Bronchial epithelial cell (primary cell): ENCODE data around the gene NTSR1. TPM values are rescaled to one million over a fixed set of nuclear protein-coding genes. Genes with fewer than 3 reads are reported as not detected.

Experiments used
- DNase-seq: peaks from one replicate; pipeline ENCODE4 v3.0.0-alpha.2; 2010; ENCODE audit warnings: low read depth
- FAIRE-seq: peaks from 2 replicates; lab custom pipeline; 2011; peaks lifted over from hg19 to GRCh38; lab: Jason Lieb, UNC
- H3K27me3 ChIP-seq: 2 replicates; pipeline ENCODE4 v1.5.1; 2011; ENCODE audit warnings: low read length; ENCODE audit not compliant: control insufficient read depth, insufficient read depth
- H3K36me3 ChIP-seq: 2 replicates; pipeline ENCODE4 v1.5.1; 2011; ENCODE audit warnings: low read length; ENCODE audit not compliant: control insufficient read depth, insufficient read depth
- H3K4me3 ChIP-seq: 2 replicates; pipeline ENCODE4 v1.5.1; 2011; ENCODE audit warnings: mild to moderate bottlenecking, low read depth, low read length, control low read depth
- CTCF ChIP-seq: IDR thresholded peaks from 2 replicates; pipeline ENCODE4 v1.5.1; 2011; ENCODE audit warnings: mild to moderate bottlenecking, moderate library complexity, low read length, control low read depth, inconsistent platforms; ENCODE audit not compliant: insufficient read depth, severe bottlenecking
- total RNA-seq: library from RNA; depleted of rRNA; stranded (reverse); fragments of >200 nt; gene quantifications from 2 replicates; pipeline ENCODE4 v1.2.1, GENCODE V29; 2014

Gene NTSR1
- total RNA-seq, 1 donor from 2014 or later = not detected

GRCh38 chr20:62666736-62667529 is 41.7 kb upstream of the NTSR1 start:
- Histone ChIP-seq H3K36me3 (no peaks in the 10 kb centered on the region), H3K4me3 (no peak overlapping the region), H3K27me3 (peaks cover 21% of the 10 kb centered on the region)
- DNase-seq = no peak
- no peak for TF ChIP-seq CTCF
- no peak for FAIRE-seq

- Histone ChIP-seq H3K36me3 (no peaks in the 10 kb centered on the region), H3K27me3 (peaks cover 21% of the 10 kb centered on the region), H3K4me3 (no peak overlapping the region)
- DNase-seq = no peak
- no peak for TF ChIP-seq CTCF
- FAIRE-seq = no peak
Measured at GRCh38 chr20:62667530-62668440, 40.9 kb upstream of the NTSR1 start.

GRCh38 chr20:62668441-62669027 is 40.1 kb upstream of the NTSR1 start:
- Histone ChIP-seq H3K36me3 (no peaks in the 10 kb centered on the region), H3K4me3 (no peak overlapping the region), H3K27me3 (peaks cover 23% of the 10 kb centered on the region)
- DNase-seq (peak; percentile 53), FAIRE-seq (no peak)
- TF ChIP-seq CTCF = peak; percentile 84

GRCh38 chr20:62669249-62669648 is 39.4 kb upstream of the NTSR1 start:
- Histone ChIP-seq H3K4me3 (no peak overlapping the region), H3K27me3 (peaks cover 19% of the 10 kb centered on the region), H3K36me3 (no peaks in the 10 kb centered on the region)
- no peak for FAIRE-seq
- no peak for TF ChIP-seq CTCF
- no peak for DNase-seq

GRCh38 chr20:62670156-62670555 is 38.5 kb upstream of the NTSR1 start:
- no peak overlapping the region for H3K4me3 ChIP-seq
- H3K36me3 ChIP-seq = no peaks in the 10 kb centered on the region
- no peak for FAIRE-seq
- peaks cover 18% of the 10 kb centered on the region for H3K27me3 ChIP-seq
- no peak for DNase-seq
- no peak for TF ChIP-seq CTCF
